COLO668 (cell line): ENCODE data around the gene GSC.
"Not testable (repeated sequence)": the region's sequence is repeated elsewhere in the genome, so short reads cannot be mapped to it uniquely, and the experiment has no call there.

Experiments used
- DNase-seq: peaks from one replicate; lab custom pipeline; 2025; ENCODE audit not compliant: unreplicated experiment; lab: John Stamatoyannopoulos, UW

GSC gene

GRCh38 chr14:94769391-94770250 is at the start of gene GSC:
TSS of gene GSC (minus strand) at chr14:94770113. CDS start at chr14:94770015, 98 bp downstream.
- DNase-seq, result peak; percentile 61

- no peak for DNase-seq
Observed at GRCh38 chr14:94819531-94819930, 49.6 kb upstream of the GSC start.

DNA sequence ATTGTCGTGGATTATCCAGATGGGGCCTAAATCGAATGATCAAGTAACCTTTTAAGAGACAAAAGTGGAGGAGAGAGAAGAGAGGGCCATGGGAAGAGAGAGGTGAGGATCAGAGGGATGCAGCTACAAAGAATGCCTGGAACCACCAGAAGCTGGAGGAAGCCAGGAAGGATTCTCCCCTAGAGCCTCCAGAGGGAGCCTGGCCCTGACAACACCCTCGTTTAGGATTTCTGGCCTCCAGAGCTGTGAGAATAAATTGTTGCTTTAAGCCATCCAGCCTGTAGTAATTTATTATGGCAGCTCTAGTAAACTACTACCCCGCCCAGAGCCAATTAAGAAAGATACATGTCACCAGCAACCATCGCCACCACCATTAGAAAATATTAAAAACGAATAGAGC is 46.2 kb upstream of the GSC start:
- no peak for DNase-seq

GRCh38 chr14:94805680-94806288 is 35.9 kb upstream of the GSC start:
- DNase-seq, result no peak

DNA sequence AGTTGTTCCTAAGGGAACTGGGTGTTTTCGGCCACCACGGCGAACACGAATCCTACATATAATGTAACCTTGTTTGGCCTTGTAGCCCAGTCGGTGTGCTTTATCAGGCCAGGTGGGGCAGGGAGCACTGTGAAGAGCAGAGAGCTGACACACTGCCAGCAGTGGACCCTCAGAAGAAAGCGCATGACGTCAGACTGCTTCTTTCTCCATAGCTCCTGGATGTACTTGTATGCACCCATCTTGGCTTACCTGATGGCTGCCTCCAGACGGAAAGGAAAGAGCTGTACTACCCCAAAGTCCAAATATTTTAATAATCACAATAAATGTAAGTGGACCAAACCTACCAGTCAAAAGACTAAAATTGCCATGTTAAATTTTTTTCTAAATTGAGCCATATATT is 31.3 kb upstream of the GSC start:
- DNase-seq, result no peak

GRCh38 chr14:94800764-94801163 is 30.9 kb upstream of the GSC start:
- not testable (repeated sequence) for DNase-seq

GRCh38 chr14:94797887-94798286 is 28.0 kb upstream of the GSC start:
- DNase-seq, result no peak

DNA sequence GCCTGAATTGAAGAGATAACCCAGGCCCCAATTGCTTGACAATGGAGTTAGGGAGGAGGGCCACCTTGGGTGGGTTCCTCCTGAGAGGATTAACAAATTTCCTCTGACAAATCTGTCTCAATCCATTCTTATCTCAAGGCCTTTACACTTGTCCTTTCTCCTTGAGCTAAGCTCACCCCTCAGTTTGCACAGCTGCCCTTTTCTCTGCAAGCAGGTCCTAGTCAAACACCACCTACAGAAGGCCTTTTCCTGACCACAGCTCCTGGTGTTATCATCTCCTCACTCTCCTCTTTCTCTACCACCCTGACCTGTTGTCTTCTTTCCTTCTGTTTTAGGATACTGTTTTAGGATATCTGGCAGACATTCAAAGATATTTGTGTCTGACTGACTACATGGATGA is 26.4 kb upstream of the GSC start:
- no peak for DNase-seq

GRCh38 chr14:94795372-94795771 is 25.5 kb upstream of the GSC start:
- DNase-seq, result no peak

DNA sequence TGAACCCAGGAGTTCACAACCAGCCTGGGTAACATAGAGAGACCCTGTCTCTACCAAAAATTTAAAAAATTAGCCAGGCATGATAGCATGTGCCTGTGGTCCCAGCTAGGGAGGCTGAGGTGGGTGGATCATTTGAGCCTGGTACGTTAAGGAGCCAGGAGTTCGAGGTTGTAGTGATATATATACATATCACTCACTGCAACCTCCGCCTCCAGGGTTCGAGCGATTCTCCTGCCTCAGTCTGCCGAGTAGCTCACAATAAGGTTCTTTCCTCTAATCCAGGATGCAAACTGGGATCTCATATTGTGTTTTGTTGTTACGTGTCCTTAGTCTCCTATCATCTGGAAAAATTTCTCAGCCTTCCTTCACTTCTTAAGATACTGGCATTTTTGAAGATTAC is 24.0 kb upstream of the GSC start:
- no peak for DNase-seq

DNA sequence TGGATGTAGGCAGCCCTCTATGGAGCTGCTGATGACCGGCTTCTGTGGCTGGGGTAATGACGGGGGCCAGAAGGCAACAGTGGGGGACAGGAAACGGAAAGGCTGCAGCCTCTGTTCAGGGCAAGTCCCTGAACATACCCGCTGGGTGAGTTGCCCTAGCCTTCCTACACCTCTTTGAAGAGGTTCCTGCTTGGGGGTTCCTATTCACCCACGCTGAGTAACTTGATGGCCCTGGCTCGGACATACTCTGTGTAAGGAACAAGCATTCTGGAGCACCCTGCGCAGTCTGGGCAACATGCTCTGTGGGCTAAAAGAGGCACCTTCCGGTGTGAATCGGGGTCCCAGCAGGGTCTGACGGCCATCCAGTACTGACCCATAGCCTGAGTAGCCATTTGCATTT is 17.7 kb upstream of the GSC start:
- no peak for DNase-seq

DNA sequence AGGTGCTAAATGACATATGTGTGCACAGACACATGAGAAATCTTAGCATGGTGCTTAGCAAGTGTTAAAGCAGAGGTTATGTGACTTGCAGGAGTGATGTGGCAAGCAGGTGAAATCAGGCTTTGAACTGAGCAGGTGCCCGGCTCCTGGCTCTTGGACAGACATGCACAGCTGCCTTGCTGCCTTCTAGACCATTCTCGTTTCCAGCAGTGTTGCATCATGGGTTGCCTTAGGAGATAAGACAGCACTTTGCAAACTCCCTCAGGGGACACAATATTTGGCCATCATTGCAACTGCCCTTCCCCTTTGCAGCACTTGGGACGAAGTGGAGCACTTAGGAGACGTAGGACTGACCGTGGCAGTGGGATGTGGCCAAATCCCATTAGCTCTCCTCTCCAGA is 17.2 kb upstream of the GSC start:
- DNase-seq, result no peak

DNA sequence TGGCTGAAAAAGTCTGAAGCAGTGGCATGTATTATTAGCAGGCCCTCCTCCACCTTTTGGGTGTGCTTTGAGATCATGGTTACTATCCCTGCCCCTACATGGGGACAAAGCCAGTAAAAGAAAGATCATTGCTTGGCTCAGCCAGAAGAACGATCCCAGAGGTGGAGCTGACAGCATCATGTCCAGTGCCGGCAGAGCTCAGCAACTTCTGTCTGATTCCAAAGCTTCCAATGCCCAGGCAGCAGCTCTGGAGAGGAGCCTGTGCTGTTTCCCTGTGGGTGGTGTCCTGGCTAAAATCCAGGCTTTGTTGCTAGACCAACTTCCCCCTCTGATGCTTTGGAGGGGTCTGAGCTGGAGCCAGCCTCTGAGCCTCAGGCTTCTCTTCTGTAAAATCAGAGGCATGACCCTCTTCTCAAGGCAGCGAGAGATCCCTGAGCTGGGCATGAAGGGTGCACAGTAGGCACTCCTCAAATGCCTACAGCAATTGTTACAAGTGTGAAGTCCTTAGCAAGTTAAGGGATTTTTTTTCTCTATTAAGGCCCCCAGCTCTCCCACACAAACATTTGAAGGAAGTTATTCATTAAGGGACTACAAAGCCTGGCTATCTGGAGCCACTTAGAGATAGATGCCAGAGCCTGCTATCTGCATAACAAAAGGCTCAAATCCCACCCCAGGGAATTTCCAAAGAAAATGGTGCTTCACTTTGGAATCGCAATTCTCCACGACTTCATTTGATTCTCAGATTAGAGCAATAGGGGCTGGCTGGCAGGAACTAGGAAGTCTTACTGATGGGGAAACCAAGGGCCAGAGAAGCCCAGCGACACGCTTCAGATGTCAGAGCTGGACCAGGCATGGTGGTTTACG is 10.9 kb upstream of the GSC start:
- DNase-seq, result no peak

GRCh38 chr14:94779713-94780112 is 9.8 kb upstream of the GSC start:
- no peak for DNase-seq

DNA sequence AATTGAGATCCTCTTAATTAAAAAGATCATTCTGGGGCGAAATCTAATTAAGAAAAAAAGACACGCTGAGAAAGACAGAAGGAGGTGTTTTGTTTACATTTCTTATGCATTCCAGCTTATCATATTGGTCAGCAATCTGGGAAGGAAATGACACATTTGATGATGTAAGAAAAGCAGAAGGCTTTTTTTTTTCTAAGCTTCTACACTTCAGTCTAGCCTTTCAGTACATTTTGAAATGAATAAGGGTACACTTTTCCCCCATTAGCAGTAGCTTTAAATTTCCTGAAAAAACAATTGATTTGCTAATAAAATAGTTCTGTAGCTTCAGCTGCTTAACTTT is 5.9 kb upstream of the GSC start:
- DNase-seq, result no peak

DNA sequence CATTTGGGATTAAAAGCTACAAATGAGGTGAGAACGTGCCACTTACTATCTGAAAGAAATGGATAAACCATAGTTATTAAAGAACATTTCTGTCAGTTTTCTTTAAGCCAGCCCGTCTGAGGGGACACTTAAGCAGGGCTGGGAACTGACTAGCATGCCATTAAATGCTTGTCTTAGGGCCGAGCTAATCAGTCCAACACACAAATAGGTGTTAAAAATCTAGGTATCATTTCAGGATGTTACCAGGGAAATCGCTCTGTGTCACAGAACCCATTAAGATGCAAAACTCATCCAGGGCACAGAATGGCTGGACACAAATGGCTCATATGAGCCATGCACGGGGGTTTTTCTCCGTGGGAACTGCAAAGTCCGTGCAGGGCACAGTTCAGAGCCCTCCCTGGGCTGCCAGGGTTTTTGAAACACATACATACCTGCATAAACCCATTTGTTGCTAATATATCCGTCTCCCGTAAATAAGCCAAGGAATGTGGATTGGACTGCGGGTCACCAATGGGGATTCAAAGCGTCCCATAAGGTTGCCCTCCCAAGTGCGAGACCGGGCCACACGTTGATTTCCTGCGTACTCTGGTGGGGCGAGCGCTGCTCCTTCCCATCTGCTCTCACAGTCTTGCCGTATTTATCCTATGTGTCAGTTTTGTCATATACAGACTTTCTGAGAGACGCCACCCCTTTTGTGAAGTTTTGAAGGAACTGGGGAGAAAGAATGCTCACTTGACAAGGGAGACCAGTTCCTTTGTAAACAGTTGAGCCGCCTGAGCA is 5.4 kb upstream of the GSC start:
- DNase-seq, result no peak

GRCh38 chr14:94774344-94775090 is 4.6 kb upstream of the GSC start:
- no peak for DNase-seq

- DNase-seq, result no peak
Observed at GRCh38 chr14:94773655-94774343, 3.9 kb upstream of the GSC start.

- no peak for DNase-seq
Observed at GRCh38 chr14:94773061-94773648, 3.2 kb upstream of the GSC start.
